CD14-positive monocyte (primary cell): ENCODE data around the gene MACROD2. TPM values are rescaled to one million over a fixed set of nuclear protein-coding genes. Genes with fewer than 3 reads are reported as not detected.

Experiments
- DNase-seq, 3 donors: peaks; one replicate each; pipeline ENCODE4 v3.0.0-alpha.2; 2011 to 2022
- H2AFZ ChIP-seq: 2 replicates; pipeline ENCODE4 v1.6.0; 2012; ENCODE audit warnings: mild to moderate bottlenecking, low read depth, low read length, inconsistent platforms; ENCODE audit not compliant: insufficient read depth, poor library complexity, severe bottlenecking
- H3K27ac ChIP-seq, 2 donors: 1 replicate in 1 of 2; 2 replicates in 1 of 2; pipeline ENCODE4 v1.5.1; 2012 to 2013; ENCODE audit warnings: low read length in 2 of 2, control low read depth in 1 of 2, inconsistent platforms in 1 of 2, low read depth in 1 of 2, mild to moderate bottlenecking in 1 of 2
- H3K27me3 ChIP-seq, 2 donors: one replicate each; pipeline versions ENCODE4 v1.6.0 to v1.6.1; 2011 to 2013; ENCODE audit warnings: low read length in 2 of 2; ENCODE audit not compliant: control insufficient read depth in 2 of 2, insufficient read depth in 2 of 2
- H3K36me3 ChIP-seq, 2 donors: replicated peaks in 1 of 2; 1 replicate in 1 of 2; 2 replicates in 1 of 2; pipeline versions ENCODE4 v1.5.1 to v1.6.1; 2012 to 2013; ENCODE audit warnings: low read length in 2 of 2, control low read depth in 1 of 2, inconsistent platforms in 1 of 2, mild to moderate bottlenecking in 1 of 2; ENCODE audit not compliant: insufficient read depth in 2 of 2, control insufficient read depth in 1 of 2
- H3K4me1 ChIP-seq, 2 donors: 1 replicate in 1 of 2; 2 replicates in 1 of 2; pipeline versions ENCODE4 v1.5.1 to v1.6.1; 2012 to 2013; ENCODE audit warnings: low read length in 2 of 2, control low read depth in 1 of 2, inconsistent platforms in 1 of 2, mild to moderate bottlenecking in 1 of 2, moderate library complexity in 1 of 2; ENCODE audit not compliant: insufficient read depth in 2 of 2, control insufficient read depth in 1 of 2
- H3K4me2 ChIP-seq: replicated peaks from 2 replicates; pipeline ENCODE3; 2012; ENCODE audit warnings: low read length, moderate library complexity, mild to moderate bottlenecking; ENCODE audit not compliant: poor library complexity, severe bottlenecking; ENCODE audit errors: extremely low read depth
- H3K4me3 ChIP-seq, 3 experiments: fragments of 200-600 bp in 1 of 3; sonication (generic) in 1 of 3; replicated peaks in 1 of 3; 1 replicate in 2 of 3; 2 replicates in 1 of 3; pipeline ENCODE4 v1.5.1; 2011 to 2013; ENCODE audit warnings: low read length in 3 of 3, mild to moderate bottlenecking in 3 of 3, control low read depth in 2 of 3, low read depth in 2 of 3, inconsistent platforms in 1 of 3, moderate library complexity in 1 of 3
- H3K79me2 ChIP-seq: 2 replicates; pipeline ENCODE4 v1.6.0; 2012; ENCODE audit warnings: mild to moderate bottlenecking, control low read depth, inconsistent platforms, low read length, moderate library complexity; ENCODE audit not compliant: insufficient read depth
- H3K9ac ChIP-seq: 2 replicates; pipeline ENCODE4 v1.6.0; 2017; ENCODE audit warnings: low read length, mild to moderate bottlenecking; ENCODE audit not compliant: insufficient read depth, poor library complexity, severe bottlenecking
- H3K9me3 ChIP-seq, 2 donors: replicated peaks in 1 of 2; 1 replicate in 1 of 2; 2 replicates in 1 of 2; pipeline versions ENCODE4 v1.5.1 to v1.6.1; 2012 to 2013; ENCODE audit warnings: low read length in 2 of 2, control low read depth in 1 of 2; ENCODE audit not compliant: control insufficient read depth in 1 of 2, insufficient read depth in 1 of 2
- H4K20me1 ChIP-seq: 2 replicates; pipeline ENCODE4 v1.6.0; 2012; ENCODE audit warnings: mild to moderate bottlenecking, low read length, control low read depth, moderate library complexity; ENCODE audit not compliant: insufficient read depth
- H3K27ac Mint-ChIP-seq, 7 donors: one replicate each; pipeline ENCODE4 v1.8.0; 2020; ENCODE audit warnings: mild to moderate bottlenecking in 7 of 7, mixed read lengths in 7 of 7, moderate library complexity in 6 of 7, inconsistent platforms in 2 of 7
- H3K27me3 Mint-ChIP-seq, 3 donors: one replicate each; pipeline ENCODE4 v1.8.0; 2021 to 2022; ENCODE audit warnings: low read depth in 3 of 3, mild to moderate bottlenecking in 3 of 3, mixed read lengths in 3 of 3, moderate library complexity in 3 of 3, inconsistent platforms in 1 of 3
- H3K36me3 Mint-ChIP-seq, 2 donors: one replicate each; pipeline ENCODE4 v1.8.0; 2020; ENCODE audit warnings: mixed read lengths in 2 of 2, inconsistent platforms in 1 of 2, mild to moderate bottlenecking in 1 of 2
- H3K4me1 Mint-ChIP-seq: one replicate; pipeline ENCODE4 v1.8.0; 2020; ENCODE audit warnings: mild to moderate bottlenecking, mixed read lengths
- H3K4me3 Mint-ChIP-seq, 2 donors: one replicate each; pipeline ENCODE4 v1.8.0; 2020; ENCODE audit warnings: mild to moderate bottlenecking in 2 of 2, mixed read lengths in 2 of 2, moderate library complexity in 1 of 2
- H3K9me3 Mint-ChIP-seq, 7 donors: one replicate each; pipeline ENCODE4 v1.8.0; 2020 to 2022; ENCODE audit warnings: mixed read lengths in 7 of 7, mild to moderate bottlenecking in 6 of 7, moderate library complexity in 6 of 7, inconsistent platforms in 2 of 7
- CTCF ChIP-seq: fragments of 200-600 bp; IDR thresholded peaks from one replicate; pipeline ENCODE4 v1.8.0; 2022; ENCODE audit warnings: antibody characterized with exemption, mild to moderate bottlenecking
- WGBS: methylation state at CpG from one replicate; pipeline ENCODE4 v1.1.5; 2013; ENCODE audit warnings: missing lambda C conversion rate; ENCODE audit not compliant: insufficient coverage; 5-methylcytosine and 5-hydroxymethylcytosine counted together
- intact Hi-C, 2 donors: fragments of 100-400 bp; cut with micrococcal nuclease; formaldehyde crosslinking; loops; one replicate each; pipeline versions ENCODE4 v1.15.0 to v1.15.1; 2023
- polyA plus RNA-seq, 3 donors: library from polyadenylated mRNA; depleted of rRNA in 1 of 3; unstranded in 2 of 3; stranded (reverse) in 1 of 3; fragments of 300-500 nt in 2 of 3; fragments of >200 nt in 1 of 3; fragmentation: Illumina TruSeq in 2 of 3; gene quantifications; 1 replicate in 2 of 3; 2 replicates in 1 of 3; pipeline ENCODE4 v1.2.3, GENCODE V29; 2012 to 2021

Gene MACROD2
- polyA plus RNA-seq, 3 donors: 0.23 TPM; not detected in 2

GRCh38 chr20:15854911-15855310, 1859.6 kb downstream of the MACROD2 start:
- no peak overlapping the region for H3K9ac ChIP-seq
- peaks cover 0 to 12% (median 3%) of the 10 kb centered on the region in 7 donors for H3K9me3 Mint-ChIP-seq
- H3K27ac Mint-ChIP-seq: no peak overlapping the region
- intact Hi-C loops: no loop called here
- WGBS: 100% methylated on average over 1 of the region's 2 CpGs
- no peaks in the 10 kb centered on the region for H3K36me3 Mint-ChIP-seq
- no peaks in the 10 kb centered on the region for H3K27me3 ChIP-seq
- no peak overlapping the region for H3K4me3 ChIP-seq
- H2AFZ ChIP-seq: no peak overlapping the region
- no peaks in the 10 kb centered on the region for H3K9me3 ChIP-seq
- H3K4me2 ChIP-seq: no peak overlapping the region
- H3K27ac ChIP-seq: no peak overlapping the region
- H3K79me2 ChIP-seq: no peaks in the 10 kb centered on the region
- no peak for DNase-seq
- no peaks in the 10 kb centered on the region for H3K27me3 Mint-ChIP-seq
- no peak for TF ChIP-seq CTCF
- no peaks in the 10 kb centered on the region for H4K20me1 ChIP-seq
- H3K36me3 ChIP-seq: no peaks in the 10 kb centered on the region
- no peak overlapping the region for H3K4me3 Mint-ChIP-seq
- H3K4me1 Mint-ChIP-seq: no peaks in the 10 kb centered on the region
- no peaks in the 10 kb centered on the region for H3K4me1 ChIP-seq

GRCh38 chr20:15857173-15857784, 1862.0 kb downstream of the MACROD2 start:
- no peak overlapping the region for H3K9ac ChIP-seq
- DNase-seq: no peak
- no peaks in the 10 kb centered on the region for H4K20me1 ChIP-seq
- H3K79me2 ChIP-seq: no peaks in the 10 kb centered on the region
- H3K9me3 Mint-ChIP-seq: peaks cover 0 to 14% (median 2%) of the 10 kb centered on the region in 7 donors
- no peak overlapping the region for H2AFZ ChIP-seq
- H3K27ac Mint-ChIP-seq: no peak overlapping the region
- H3K36me3 ChIP-seq: no peaks in the 10 kb centered on the region
- intact Hi-C loops: no loop called here
- no peak overlapping the region for H3K4me3 ChIP-seq
- TF ChIP-seq CTCF: no peak
- no peaks in the 10 kb centered on the region for H3K4me1 ChIP-seq
- no peaks in the 10 kb centered on the region for H3K36me3 Mint-ChIP-seq
- H3K4me3 Mint-ChIP-seq: no peak overlapping the region
- no peaks in the 10 kb centered on the region for H3K4me1 Mint-ChIP-seq
- no peak overlapping the region for H3K4me2 ChIP-seq
- no peaks in the 10 kb centered on the region for H3K27me3 ChIP-seq
- H3K27ac ChIP-seq: no peak overlapping the region
- 89% methylated on average over 4 of the region's 4 CpGs for WGBS
- no peaks in the 10 kb centered on the region for H3K27me3 Mint-ChIP-seq
- H3K9me3 ChIP-seq: no peaks in the 10 kb centered on the region
